MV-4-11 (cell line): ENCODE results near the gene VWCE.
A peak's percentile ranks its signal among the peaks of the same experiment; 100 is the strongest.

Experiments
- DNase-seq: peaks from one replicate; lab custom pipeline; 2025; lab: John Stamatoyannopoulos, UW

The VWCE gene

DNA sequence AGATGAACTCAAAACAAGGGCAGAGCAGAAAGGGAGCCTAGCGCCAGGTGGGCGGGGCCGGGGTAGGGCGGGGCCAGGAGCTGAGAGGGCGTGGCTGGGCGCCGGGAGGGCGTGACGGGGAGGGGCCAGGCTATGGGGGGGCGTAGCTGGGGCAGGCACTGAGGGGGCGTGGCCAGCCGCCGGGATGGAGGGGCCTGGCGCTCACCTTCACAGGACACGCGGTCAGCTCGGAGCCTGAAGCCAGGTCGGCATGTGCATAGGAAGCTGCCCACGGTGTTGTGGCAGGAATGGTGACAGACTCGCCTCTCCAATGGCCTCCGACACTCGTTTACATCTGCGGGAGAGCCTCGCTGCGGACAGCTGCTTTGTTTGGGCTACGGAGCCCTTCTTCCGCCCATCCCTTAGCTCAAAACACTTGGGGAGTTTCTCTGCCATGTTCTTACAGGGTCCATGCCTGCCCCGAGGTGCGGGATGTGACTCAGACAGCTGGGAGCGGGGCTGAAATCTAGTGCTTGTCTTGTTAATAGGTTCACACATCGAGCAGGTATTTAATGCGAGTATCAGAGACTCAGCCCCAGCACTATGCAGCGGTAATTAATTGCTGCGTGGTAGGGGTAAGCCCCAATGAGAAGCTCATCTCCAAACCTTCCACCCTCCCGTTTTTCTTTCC lies 13.4 kb downstream of the VWCE start:
- DNase-seq, result no peak

GRCh38 chr11:61280883-61281580 lies 14.1 kb downstream of the VWCE start:
- no peak for DNase-seq

GRCh38 chr11:61279934-61280659 lies 15.0 kb downstream of the VWCE start:
- no peak for DNase-seq

- DNase-seq, result no peak
Measured at GRCh38 chr11:61278001-61278470, 17.1 kb downstream of the VWCE start.

DNA sequence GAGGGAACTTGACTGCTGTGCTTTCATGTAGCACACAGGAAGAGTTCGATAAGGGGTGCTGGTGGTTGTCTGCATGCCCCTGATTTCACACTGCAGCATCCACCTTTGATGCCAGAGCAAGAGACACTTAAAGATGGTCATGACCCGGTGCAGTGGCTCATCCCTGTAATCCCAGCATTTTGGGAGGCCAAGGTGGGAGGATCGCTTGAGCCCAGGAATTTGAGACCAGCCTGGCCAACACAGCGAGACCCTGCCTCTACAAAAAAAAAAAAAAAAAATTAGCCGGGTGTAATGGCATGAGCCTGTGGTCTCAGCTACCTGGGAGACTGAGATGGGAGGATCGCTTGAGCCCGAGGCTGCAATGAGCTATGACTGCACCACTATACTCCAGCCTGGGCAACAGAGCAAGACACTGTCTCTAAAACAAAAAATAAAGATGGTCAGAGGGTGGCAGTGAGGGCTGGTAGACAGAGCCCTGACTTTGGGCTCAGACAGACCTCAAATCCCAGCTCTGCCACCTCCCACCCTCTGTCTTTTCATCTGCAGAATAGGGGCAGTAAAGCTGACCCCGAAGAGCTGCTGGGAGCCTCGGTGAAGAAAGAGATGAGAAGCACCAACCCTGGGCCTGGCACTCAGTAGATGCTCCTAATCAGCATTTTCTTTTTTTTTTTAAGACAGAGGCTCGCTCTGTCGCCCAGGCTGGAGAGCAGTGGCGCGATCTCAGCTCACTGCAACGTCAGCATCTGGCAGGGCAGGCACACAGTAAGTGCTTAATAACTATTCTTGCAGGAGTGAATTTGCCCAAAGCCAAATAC lies 17.7 kb downstream of the VWCE start:
- no peak for DNase-seq

DNA sequence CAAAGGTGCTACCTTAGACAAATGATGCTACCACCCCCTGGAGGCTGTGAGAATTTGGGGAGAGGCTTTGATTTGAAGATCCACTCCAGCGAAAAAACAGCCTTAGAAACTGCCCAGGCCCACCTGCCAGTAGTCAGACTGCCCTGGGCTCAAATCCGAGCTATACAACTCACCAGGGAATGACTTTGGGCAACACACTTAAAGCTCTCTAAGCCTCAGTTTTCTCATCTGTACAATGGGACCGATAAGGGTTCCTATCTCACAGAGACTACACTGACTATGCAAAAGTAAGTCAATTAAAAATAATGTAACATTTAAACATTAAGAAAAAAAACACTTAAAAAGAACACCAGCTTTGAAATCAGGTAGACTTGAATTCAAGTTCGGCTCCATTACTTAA lies 19.9 kb downstream of the VWCE start:
- no peak for DNase-seq

DNA sequence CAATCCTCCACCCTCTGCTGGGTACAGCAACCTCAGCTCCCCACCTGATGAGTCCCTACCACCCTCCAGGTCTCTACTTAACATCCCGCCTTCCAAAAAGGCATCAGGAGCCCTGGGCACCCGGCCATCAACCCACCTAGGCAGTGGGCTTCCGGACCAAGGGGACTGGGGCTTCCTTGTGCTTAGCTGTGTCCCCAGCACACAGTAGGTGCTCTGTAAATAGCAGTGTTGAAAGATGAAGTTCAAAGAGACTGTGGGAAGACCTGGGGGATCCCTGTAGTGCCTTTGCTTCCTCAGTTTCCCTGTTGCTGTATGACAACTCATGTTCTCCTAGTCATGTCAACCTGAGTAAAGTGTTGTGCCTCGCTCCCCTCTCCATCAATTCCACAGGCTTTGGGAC lies 21.0 kb downstream of the VWCE start:
- no peak for DNase-seq

GRCh38 chr11:61273178-61274078 lies 21.7 kb downstream of the VWCE start:
- DNase-seq, result no peak

DNA sequence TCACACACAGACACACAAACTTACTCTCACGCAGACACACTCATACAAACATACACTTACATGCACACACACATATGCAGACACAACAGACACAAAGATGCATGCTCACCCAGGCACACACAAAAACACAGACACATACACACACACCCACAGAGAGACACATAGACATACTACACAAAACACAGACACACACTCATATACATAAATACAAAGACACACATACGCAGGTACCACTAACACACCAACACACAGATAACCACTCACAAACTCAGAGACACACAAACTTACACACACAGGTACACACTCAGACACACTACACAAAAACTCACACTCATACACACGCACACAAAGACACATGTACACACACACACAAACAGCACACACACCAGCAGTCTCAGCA lies 22.4 kb downstream of the VWCE start:
- no peak for DNase-seq

GRCh38 chr11:61270354-61271076 lies 24.6 kb downstream of the VWCE start:
- DNase-seq, result no peak

DNA sequence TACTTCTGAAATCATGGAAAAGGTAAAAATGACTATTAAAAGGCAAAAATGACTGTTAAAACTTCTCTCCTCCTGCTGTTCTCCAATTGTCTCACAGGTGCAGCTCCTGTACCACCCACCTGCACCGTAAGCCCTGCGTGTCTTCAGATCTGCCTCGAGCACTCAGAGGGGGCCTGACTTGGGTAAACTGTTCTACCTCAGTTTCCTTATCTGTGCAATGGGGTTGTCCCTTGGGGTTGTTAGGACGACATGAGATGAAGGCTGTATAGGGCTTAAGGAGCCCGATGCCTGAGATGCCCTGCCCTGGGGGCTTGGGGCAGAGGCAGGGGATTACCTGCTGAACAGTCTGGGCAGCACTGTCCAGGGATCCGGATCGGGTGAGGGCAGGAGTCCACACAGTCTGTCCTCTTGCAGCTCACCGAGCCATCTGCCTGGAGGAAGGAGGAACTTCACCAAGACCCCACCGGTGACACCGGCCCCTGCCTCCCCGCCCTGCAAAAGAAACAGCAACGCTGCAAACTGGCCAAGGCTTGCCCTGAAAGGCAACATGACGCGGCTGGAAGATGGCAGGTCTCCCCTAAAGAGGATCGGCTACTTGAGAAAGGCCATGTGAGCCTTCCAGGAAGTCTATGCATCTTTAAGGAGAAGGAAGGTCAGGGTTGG lies 26.4 kb downstream of the VWCE start:
- no peak for DNase-seq

GRCh38 chr11:61267437-61267841 lies 27.7 kb downstream of the VWCE start:
- no peak for DNase-seq

DNA sequence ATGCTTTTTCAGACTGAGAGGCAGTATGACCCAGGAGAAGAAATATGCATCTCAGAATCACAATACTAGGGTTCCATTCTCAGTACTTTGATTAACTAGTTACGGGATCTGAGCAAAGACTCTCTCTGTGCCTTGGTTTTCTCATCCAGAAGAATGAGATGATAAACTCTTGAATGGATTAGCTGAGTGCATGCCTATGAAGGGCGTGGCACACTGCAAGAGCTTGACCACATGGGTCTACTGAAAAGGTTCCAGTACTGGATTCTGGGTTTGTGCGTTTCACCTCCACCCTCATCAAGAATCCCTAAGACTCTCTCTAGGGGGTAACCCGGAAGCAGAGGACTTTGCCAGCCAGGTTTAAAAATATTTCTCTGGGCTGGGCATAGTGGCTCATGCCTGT lies 28.5 kb downstream of the VWCE start:
- no peak for DNase-seq

DNA sequence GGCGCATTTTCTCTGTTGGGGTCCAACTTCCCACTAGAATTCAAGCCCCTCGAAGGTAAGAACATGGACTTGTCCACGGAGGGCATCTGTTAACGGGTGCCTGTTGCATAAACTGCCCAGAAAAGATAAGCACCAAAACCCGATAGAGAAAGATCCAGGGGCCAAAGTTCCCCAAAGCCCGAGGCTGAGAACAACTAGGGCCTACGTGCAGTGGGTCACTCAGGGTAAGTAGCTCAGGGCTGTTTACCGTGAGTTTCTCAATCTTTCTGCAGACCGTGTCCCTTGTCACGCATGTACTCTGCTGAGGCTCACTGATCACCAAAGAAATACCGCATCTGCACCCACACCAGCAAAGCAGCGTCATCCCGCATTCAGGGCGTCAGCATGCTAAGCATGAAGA lies 29.8 kb downstream of the VWCE start:
- DNase-seq, result no peak

GRCh38 chr11:61264795-61265194 lies 30.3 kb downstream of the VWCE start:
- DNase-seq, result no peak

DNA sequence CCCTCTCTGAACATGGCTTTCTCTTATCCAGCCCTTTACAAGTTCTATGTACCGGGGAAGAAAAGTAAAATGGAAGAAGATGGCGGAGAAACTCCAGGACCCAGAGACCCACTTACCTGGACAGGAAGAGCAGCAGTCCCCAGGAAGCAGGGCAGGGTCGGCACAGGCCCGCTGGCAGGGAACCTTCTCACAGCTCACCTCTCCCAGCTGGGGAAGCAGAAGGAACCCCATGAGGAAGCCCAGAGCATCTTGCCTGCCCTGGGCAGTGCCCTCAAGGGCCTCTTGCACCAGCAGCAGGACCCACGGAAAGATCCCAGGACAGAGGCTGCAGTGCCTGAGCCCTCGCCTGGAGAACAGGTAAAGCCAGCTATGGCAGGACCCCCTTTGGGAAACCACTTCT lies 30.7 kb downstream of the VWCE start:
- no peak for DNase-seq

DNA sequence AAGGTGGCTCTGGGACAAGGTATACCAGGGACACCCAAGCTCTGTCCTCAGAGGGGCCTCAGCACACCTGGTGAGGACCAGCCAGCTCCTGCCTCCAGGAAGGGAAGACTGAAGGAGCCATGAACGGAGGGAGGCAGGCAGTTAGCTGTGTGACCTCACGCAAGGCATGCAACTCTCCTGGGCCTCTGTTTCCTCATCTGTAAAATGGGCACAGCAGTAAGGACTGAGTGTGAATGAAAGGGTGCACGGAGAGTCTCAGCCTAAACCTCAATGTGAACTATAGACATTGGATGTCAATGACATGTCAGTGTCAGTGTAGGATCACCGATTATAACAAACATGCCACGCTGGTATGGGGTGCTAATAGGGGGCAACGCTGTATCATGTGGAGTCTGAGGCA lies 35.8 kb downstream of the VWCE start:
- no peak for DNase-seq

GRCh38 chr11:61258546-61258945 lies 36.6 kb downstream of the VWCE start:
- no peak for DNase-seq

DNA sequence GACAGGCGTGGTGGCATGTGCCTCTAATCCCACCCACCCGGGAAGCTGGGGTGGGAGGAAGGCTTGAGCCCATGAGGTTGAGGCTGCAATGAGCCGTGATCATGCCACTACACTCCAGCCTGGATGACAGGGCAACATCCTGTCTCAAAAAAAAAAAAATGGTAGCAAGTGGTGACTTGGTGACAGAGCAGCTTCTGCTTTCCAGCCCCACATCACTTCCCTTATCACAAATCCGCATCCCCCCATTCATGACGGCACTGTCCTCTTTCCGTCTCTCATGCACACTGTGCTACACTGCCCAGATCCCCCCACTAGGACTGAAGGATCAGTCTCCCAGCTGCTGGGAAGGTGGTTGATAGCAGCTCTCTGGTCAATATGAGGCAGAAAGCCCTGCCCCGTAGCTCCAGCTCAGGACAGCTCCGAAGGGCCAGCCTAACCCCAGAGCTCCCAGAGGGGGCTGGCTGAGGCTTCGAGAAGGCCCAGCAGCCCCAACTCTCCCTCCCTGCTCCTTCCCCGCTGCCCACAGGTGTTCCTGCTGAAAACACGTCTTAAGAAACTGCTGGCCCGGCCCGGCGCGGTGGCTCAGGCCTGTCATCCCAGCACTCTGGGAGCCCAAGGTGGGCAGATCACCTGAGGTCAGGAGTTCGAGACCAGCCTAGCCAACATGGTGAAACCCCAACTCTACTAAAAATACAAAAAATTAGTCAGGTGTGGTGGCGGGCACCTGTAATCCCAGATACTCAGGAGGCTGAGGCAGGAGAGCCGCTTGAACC lies 38.2 kb downstream of the VWCE start:
- DNase-seq, result peak; percentile 66
